ENCODE results near the gene CD274. TPM values are rescaled to one million over a fixed set of nuclear protein-coding genes. Genes with fewer than 3 reads are reported as not detected.
"Not testable (repeated sequence)": the region's sequence is repeated elsewhere in the genome, so short reads cannot be mapped to it uniquely, and the experiment has no call there.

The CD274 gene
- total RNA-seq, 1 donor = 1.1 TPM

DNA sequence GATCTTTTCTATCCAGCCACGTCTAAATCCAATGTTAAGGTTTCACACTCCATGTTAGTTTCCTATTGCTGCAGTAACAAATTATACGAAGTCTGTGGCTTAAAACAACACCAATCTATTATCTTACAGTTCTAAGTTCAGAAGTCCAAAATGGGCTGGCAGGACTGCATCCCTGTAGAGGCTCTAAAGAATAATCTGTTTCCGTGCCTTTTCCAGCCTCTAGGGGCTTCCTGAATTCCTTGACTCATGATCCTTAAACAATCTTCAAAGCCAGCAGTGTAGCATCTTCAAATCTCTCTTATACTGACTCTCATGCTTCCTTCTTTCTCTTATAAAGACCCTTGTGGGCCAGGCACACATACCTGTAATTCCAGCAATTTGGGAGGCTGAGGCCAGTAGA is 19.4 kb upstream of the CD274 start:
- DNase-seq (ENCODE audit: low read depth) = no peak
- no peak overlapping the region for H3K4me3 ChIP-seq (ENCODE audit: low read depth, low read length)
- TF ChIP-seq, protein P1, sequence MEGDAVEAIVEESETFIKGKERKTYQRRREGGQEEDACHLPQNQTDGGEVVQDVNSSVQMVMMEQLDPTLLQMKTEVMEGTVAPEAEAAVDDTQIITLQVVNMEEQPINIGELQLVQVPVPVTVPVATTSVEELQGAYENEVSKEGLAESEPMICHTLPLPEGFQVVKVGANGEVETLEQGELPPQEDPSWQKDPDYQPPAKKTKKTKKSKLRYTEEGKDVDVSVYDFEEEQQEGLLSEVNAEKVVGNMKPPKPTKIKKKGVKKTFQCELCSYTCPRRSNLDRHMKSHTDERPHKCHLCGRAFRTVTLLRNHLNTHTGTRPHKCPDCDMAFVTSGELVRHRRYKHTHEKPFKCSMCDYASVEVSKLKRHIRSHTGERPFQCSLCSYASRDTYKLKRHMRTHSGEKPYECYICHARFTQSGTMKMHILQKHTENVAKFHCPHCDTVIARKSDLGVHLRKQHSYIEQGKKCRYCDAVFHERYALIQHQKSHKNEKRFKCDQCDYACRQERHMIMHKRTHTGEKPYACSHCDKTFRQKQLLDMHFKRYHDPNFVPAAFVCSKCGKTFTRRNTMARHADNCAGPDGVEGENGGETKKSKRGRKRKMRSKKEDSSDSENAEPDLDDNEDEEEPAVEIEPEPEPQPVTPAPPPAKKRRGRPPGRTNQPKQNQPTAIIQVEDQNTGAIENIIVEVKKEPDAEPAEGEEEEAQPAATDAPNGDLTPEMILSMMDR (IDR thresholded peaks at IDR 0.05; ENCODE audit: insufficient read depth, low read length) = no peak

DNA sequence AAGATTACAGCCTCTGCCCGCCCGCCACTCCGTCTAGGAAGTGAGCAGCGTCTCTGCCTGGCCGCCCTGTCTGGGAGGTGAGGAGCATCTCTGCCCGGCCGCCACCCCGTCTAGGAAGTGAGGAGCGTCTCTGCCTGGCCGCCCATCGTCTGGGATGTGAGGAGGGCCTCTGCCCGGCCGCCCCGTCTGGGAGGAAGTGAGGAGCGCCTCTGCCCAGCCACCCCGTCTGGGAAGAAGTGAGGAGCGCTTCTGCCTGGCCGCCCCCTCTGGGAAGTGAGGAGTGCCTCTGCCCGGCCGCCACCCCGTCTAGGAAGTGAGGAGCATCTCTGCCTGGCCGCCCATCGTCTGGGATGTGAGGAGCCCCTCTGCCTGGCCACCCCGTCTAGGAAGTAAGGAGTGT is 17.5 kb upstream of the CD274 start:
- not testable (repeated sequence) for DNase-seq (ENCODE audit: low read depth); H3K4me3 ChIP-seq (ENCODE audit: low read depth, low read length)

DNA sequence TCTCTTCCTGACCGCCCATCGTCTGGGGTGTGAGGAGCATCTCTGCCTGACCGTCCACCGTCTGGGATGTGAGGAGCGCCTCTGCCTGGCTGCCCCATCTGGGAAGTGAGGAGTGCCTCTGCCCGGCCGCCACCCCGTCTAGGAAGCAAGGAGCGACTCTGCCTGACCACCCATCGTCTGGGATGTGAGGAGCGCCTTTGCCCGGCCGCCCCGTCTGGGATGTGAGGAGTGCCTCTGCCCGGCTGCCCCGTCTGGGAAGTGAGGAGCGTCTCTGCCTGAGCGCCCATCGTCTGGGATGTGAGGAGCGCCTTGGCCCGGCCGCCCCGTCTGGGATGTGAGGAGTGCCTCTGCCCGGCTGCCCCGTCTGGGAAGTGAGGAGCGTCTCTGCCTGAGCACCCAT is 17.0 kb upstream of the CD274 start:
- DNase-seq (ENCODE audit: low read depth); H3K4me3 ChIP-seq (ENCODE audit: low read depth, low read length): not testable (repeated sequence)

DNA sequence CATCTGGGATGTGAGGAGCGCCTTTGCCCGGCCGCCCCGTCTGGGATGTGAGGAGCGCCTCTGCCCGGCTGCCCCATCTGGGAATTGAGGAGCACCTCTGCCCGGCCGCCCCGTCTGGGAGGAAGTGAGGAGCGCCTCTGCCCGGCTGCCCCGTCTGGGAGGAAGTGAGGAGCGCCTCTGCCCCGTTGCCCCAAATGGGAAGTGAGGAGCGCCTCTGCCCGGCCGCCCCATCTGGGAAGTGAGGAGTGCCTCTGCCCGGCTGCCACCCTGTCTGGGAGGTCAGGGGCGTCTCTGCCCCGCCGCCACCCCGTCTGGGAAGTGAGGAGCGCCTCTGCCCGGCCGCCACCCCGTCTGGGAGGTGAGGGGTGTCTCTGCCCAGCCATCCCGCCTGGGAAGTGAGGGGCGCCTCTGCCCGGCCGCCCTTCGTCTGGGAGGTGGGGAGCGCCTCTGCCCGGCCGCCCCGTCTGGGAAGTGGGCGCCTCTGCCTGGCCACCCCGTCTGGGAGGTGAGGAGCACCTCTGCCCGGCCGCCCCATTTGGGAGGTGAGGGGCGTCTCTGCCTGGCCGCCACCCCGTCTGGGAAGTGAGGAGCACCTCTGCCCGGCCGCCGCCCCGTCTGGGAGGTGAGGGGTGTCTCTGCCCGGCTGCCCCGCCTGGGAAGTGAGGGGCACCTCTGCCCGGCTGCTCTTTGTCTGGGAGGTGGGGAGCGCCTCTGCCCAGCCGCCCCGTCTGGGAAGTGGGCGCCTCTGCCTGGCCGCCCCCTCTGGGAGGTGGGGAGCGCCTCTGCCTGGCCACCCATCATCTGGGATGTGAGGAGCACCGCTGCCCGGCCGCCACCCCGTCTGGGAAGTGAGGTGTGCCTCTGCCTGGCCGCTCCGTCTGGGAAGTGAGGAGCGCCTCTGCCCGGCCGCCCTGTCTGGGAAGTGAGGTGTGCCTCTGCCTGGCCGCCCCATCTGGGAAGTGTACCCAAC is 16.2 kb upstream of the CD274 start:
- H3K4me3 ChIP-seq (ENCODE audit: low read depth, low read length); DNase-seq (ENCODE audit: low read depth): not testable (repeated sequence)

DNA sequence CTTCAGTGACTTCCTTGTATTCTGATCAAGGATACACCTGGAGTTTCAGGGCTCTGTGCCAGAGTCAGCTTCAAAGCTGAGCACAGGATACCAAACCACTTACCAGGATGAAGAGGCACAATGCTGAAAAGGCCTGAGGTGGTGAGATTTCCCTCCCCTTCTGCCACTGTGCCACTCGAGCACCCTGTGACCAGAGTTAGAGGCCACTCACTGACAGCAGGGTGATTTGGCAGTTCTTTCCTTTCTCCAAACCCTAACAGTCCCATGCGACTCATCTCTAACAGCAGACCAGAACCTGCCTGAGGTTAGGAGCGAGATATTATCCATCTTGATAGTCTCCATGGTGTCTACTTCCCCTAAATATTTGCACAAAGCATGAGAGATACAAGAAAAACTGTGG is 14.4 kb upstream of the CD274 start:
- no peak for DNase-seq (ENCODE audit: low read depth)
- TF ChIP-seq, protein P1 (IDR thresholded peaks at IDR 0.05; ENCODE audit: insufficient read depth, low read length) = no peak
- H3K4me3 ChIP-seq (ENCODE audit: low read depth, low read length) = no peak overlapping the region

DNA sequence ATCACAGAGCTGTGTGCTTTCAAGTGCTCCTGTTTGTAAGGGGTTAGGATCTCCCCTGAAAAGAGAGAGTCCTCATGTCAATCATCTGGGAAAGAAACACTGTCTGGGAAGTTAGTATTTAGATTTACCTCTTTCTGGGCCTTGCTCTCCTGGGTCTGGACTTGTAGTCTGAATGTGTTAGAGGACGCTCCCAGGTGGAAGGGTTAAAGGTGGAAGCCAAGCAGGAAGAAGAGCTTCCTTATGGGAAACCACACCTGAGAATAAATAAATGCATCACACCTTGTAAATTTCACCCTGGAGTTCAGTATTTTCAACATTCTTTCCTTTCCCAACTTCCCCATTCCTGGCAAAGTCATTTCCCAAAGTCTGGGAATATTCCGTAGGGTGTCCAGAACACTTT is 13.9 kb upstream of the CD274 start:
- peak overlapping the region; percentile 84 for H3K4me3 ChIP-seq (ENCODE audit: low read depth, low read length)
- no peak for DNase-seq (ENCODE audit: low read depth)
- TF ChIP-seq, protein P1 (IDR thresholded peaks at IDR 0.05; ENCODE audit: insufficient read depth, low read length) = no peak

DNA sequence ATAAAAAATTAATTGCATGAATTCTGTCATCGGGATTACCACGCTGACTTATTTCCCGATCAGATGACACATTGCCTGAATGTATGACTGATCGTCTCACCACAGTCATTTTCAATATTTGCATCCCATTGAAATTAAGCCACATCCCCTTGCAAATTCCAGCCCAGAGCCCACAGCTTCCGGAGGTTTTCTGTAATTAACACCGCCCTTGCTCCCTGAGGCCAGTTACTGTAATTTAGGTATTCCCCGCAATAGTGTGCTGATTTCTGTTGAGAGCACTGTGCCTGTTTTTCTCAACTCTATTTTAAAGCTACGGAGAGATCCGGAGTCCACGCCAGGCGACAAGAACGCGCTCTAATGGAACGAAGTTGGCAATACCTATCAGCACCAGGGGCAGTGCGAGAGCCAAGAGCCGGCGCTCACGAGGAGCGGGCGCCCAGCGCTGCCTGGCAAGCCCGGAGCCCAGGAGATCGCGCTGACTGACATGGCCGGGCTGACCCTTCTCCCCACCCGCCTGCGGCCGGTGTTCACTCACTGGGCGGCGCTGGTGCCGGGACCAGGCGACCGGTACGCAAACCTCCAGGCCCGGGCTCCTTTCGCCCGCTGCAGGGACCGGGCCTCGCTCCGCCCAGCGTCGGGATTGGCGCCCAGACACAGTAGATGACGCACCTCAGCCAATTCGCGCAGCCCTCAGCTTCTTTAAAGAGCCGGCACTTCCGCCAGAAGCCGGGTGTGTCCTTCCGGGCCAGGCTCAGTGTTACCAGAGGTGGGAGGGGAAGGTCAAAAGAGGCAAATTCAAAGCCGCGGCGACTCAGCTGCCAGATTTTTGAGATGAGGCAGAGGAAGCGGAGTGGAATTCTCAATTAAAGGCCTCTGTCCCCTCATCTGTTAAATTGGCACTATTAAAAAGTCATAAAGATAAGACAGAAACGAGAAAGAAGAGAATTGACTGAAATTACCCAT is 12.8 kb upstream of the CD274 start, which contains the start of gene PLGRKT:
Gene PLGRKT, minus strand, starts transcription at position 672 of the 963 bp plus-strand sequence. CDS start 5,948 bp downstream, outside the sequence.
- TF ChIP-seq, protein P1 (IDR thresholded peaks at IDR 0.05; ENCODE audit: insufficient read depth, low read length) = no peak
- peak within 1 kb of the TSS; percentile 84 for H3K4me3 ChIP-seq (ENCODE audit: low read depth, low read length)
- peak; percentile 89 for DNase-seq (ENCODE audit: low read depth)
